A549 (cell line): ENCODE data around the gene MSI2. TPM values are rescaled to one million over a fixed set of nuclear protein-coding genes. Genes with fewer than 3 reads are reported as not detected.

Source experiments
- ATAC-seq, 2 experiments: fragments of 200-7000 bp in 1 of 2; fragments of >200 bp in 1 of 2; cut with Nextera tagmentation in 1 of 2; cut with Tn5 transposase in 1 of 2; 3 replicates each; pipeline versions ENCODE4 v1.8.0 to v1.9.1; 2018 to 2020; ENCODE audit warnings: mild to moderate bottlenecking in 1 of 2, moderate library complexity in 1 of 2
- CTCF ChIA-PET: fragments of 300-600 bp; sonication (Branson Sonifier 250); formaldehyde crosslinking; extraction: SDS; loops from one replicate; lab custom pipeline; 2021; ENCODE audit warnings: antibody characterized with exemption, inconsistent platforms; lab: Yijun Ruan, JAX
- POLR2A ChIA-PET: fragments of 350-600 bp; formaldehyde crosslinking; extraction: SDS; loops from one replicate; lab custom pipeline; 2021; ENCODE audit warnings: antibody characterized with exemption, inconsistent platforms; lab: Yijun Ruan, JAX
- DNase-seq, 2 experiments: peaks; one replicate each; pipeline versions ENCODE4 v3.0.0 to v3.0.0-alpha.2; 2011 to 2016; ENCODE audit warnings: low read depth in 1 of 2, low spot score in 1 of 2
- FAIRE-seq: peaks from 2 replicates; lab custom pipeline; 2011; peaks lifted over from hg19 to GRCh38; lab: Jason Lieb, UNC
- H3K27ac ChIP-seq, 2 experiments: fragments of >200 bp; sonication (Bioruptor Twin); formaldehyde crosslinking; 3 replicates each; pipeline ENCODE4 v1.5.1; 2016 to 2017
- H3K4me1 ChIP-seq: fragments of >200 bp; sonication (Bioruptor Twin); formaldehyde crosslinking; 3 replicates; pipeline ENCODE4 v1.6.1; 2016
- H3K4me2 ChIP-seq: fragments of >200 bp; sonication (Bioruptor Twin); formaldehyde crosslinking; 3 replicates; pipeline ENCODE4 v1.6.1; 2016
- H3K4me3 ChIP-seq: fragments of >200 bp; sonication (Bioruptor Twin); formaldehyde crosslinking; 3 replicates; pipeline ENCODE4 v1.5.1; 2016
- H3K9me3 ChIP-seq: fragments of >200 bp; sonication (Bioruptor Twin); formaldehyde crosslinking; 3 replicates; pipeline ENCODE4 v1.6.1; 2016
- BCL3 ChIP-seq: fragments of >200 bp; sonication (Bioruptor Twin); formaldehyde crosslinking; IDR thresholded peaks from 3 replicates; pipeline ENCODE4 v1.6.1; 2016
- BHLHE40 ChIP-seq: IDR thresholded peaks from 2 replicates; pipeline ENCODE4 v1.6.1; 2012; ENCODE audit warnings: low read depth, low read length, inconsistent platforms
- CBX2 ChIP-seq: fragments of 200-600 bp; sonication (generic); IDR thresholded peaks from 2 replicates; pipeline ENCODE4 v1.6.1; 2016; ENCODE audit warnings: low read depth, mild to moderate bottlenecking, borderline replicate concordance
- CTCF ChIP-seq: fragments of >200 bp; sonication (Bioruptor Twin); formaldehyde crosslinking; IDR thresholded peaks from 3 replicates; pipeline ENCODE4 v1.5.1; 2016
- E2F6 ChIP-seq: IDR thresholded peaks from 2 replicates; pipeline ENCODE4 v1.6.1; 2012; ENCODE audit warnings: low read depth, borderline replicate concordance
- EP300 ChIP-seq, 2 experiments: fragments of >200 bp; sonication (Bioruptor Twin); formaldehyde crosslinking; IDR thresholded peaks; 2 replicates in 1 of 2; 3 replicates in 1 of 2; pipeline ENCODE4 v1.6.1; 2016 to 2017
- RAD21 ChIP-seq, 2 experiments: fragments of >200 bp in 1 of 2; sonication (Bioruptor Twin) in 1 of 2; formaldehyde crosslinking in 1 of 2; IDR thresholded peaks in 1 of 2; conservative IDR thresholded peaks in 1 of 2; 2 replicates in 1 of 2; 3 replicates in 1 of 2; pipeline ENCODE4 v1.6.1; 2012 to 2018; ENCODE audit warnings: inconsistent platforms in 1 of 2
- REST ChIP-seq: fragments of 200-600 bp; sonication (generic); IDR thresholded peaks from 2 replicates; pipeline ENCODE4 v1.6.1; 2016; ENCODE audit warnings: antibody characterized with exemption, mild to moderate bottlenecking, moderate library complexity
- SMC3 ChIP-seq: fragments of >200 bp; sonication (Bioruptor Twin); formaldehyde crosslinking; IDR thresholded peaks from 3 replicates; pipeline ENCODE4 v1.6.1; 2018; ENCODE audit warnings: inconsistent platforms
- TP53 ChIP-seq: fragments of 250-450 bp; sonication (Bioruptor Pico); IDR thresholded peaks from 2 replicates; pipeline ENCODE4 v1.5.0; 2021; ENCODE audit warnings: mild to moderate bottlenecking, moderate library complexity
- WGBS: methylation state at CpG from one replicate; pipeline ENCODE4 v1.1.6; 2017; ENCODE audit errors: missing lambda C conversion rate; 5-methylcytosine and 5-hydroxymethylcytosine counted together
- polyA plus RNA-seq, 4 experiments: library from polyadenylated mRNA; depleted of rRNA in 3 of 4; stranded (reverse); fragments of >200 nt; fragmentation: RNase III in 1 of 4; extraction: RNeasy Plus Mini Kit Qiagen cat#74134 plus additional on column Dnase treatment in 1 of 4; gene quantifications; 2 replicates in 3 of 4; 3 replicates in 1 of 4; pipeline ENCODE4 v1.2.3, GENCODE V29; 2011 to 2017

MSI2 gene
- polyA plus RNA-seq, 2 of the 4 experiments (the other 2 are of a cell fraction) = 43.6 to 44.4 TPM

GRCh38 chr17:57597531-57598453 is 341.5 kb downstream of the MSI2 start:
- H3K4me3 ChIP-seq = no peak overlapping the region
- DNase-seq (peak; percentile 82 to 86), FAIRE-seq (peak; percentile 97)
- H3K27ac ChIP-seq = peak overlapping the region; percentile 46 to 54; a peak in 5 of 6 replicates
- ChIA-PET CTCF (interaction anchor here (0.6 to 6.3 kb wide), 102 partner anchors 11 to 539 kb away, joined by 3 to 104 read pairs (median 4); no protein-coding TSS in a partner anchor), POLR2A (interaction anchor here (0.6 kb wide), 1 partner anchor 22 kb away, joined by 8 read pairs; no protein-coding TSS in a partner anchor)
- 0 out of 3 replicates have a peak, but pooled peaks cover 3% of the 10 kb centered on the region for H3K9me3 ChIP-seq
- 46% methylated on average over 8 of the region's 8 CpGs for WGBS
- peak; percentile 95 for TF ChIP-seq SMC3
- TF ChIP-seq E2F6 = no peak
- no peak for TF ChIP-seq CBX2
- peak; percentile 97 for TF ChIP-seq CTCF
- no peak for TF ChIP-seq REST
- peak; percentile 86 to 87 for TF ChIP-seq RAD21 (conservative IDR thresholded peaks at IDR 0.05 in 1 of 2, IDR thresholded peaks at IDR 0.05 in 1 of 2)
- TF ChIP-seq, all 56 proteins: peak for 3
- Histone ChIP-seq H3K4me1 (peaks cover 15% of the 10 kb centered on the region), H3K4me2 (peak overlapping the region; percentile 50)
- ATAC-seq = peak; percentile 85 to 93

- H3K27ac ChIP-seq = no peak overlapping the region
- ATAC-seq (no peak), FAIRE-seq (no peak), DNase-seq (no peak)
- H3K4me1 ChIP-seq = peaks cover 22% of the 10 kb centered on the region
- 83% methylated on average over 8 of the region's 8 CpGs for WGBS
- CTCF ChIA-PET = interaction anchor here (0.6 to 6.3 kb wide), 20 partner anchors 10 to 537 kb away, joined by 3 to 104 read pairs (median 6); no protein-coding TSS in a partner anchor
- no peak overlapping the region for H3K4me3 ChIP-seq
- TF ChIP-seq EP300 (IDR thresholded peaks at IDR 0.05) = no peak
- TF ChIP-seq TP53 (CRISPR knock-in tag) = no peak
- 0 out of 3 replicates have a peak, but pooled peaks cover 3% of the 10 kb centered on the region for H3K9me3 ChIP-seq
- POLR2A ChIA-PET = no interaction called here
- no peak overlapping the region for H3K4me2 ChIP-seq
Observed at GRCh38 chr17:57599271-57600045, 343.1 kb downstream of the MSI2 start.

GRCh38 chr17:57600074-57600473 is 343.8 kb downstream of the MSI2 start:
- ChIA-PET POLR2A (no interaction called here), CTCF (interaction anchor here (0.7 to 6.3 kb wide), 8 partner anchors 9 to 357 kb away, joined by 3 to 104 read pairs (median 35); no protein-coding TSS in a partner anchor)
- Histone ChIP-seq H3K9me3 (0 out of 3 replicates have a peak, but pooled peaks cover 3% of the 10 kb centered on the region), H3K4me1 (peaks cover 28% of the 10 kb centered on the region), H3K4me2 (no peak overlapping the region), H3K4me3 (no peak overlapping the region), H3K27ac (no peak overlapping the region)
- DNase-seq (no peak), ATAC-seq (no peak), FAIRE-seq (no peak)
- WGBS = 94% methylated on average over 1 of the region's 1 CpG
- 0 out of 3 replicates have a peak, but pooled peaks have one; percentile 24 for TF ChIP-seq BCL3
- no peak for TF ChIP-seq BHLHE40
